CD14-positive monocyte (primary cell): ENCODE results near the gene EMID1. TPM values are rescaled to one million over a fixed set of nuclear protein-coding genes. Genes with fewer than 3 reads are reported as not detected.

ENCODE experiments used
- DNase-seq, 3 donors: peaks; one replicate each; pipeline ENCODE4 v3.0.0-alpha.2; 2011 to 2022
- H2AFZ ChIP-seq: 2 replicates; pipeline ENCODE4 v1.6.0; 2012; ENCODE audit warnings: mild to moderate bottlenecking, low read depth, low read length, inconsistent platforms; ENCODE audit not compliant: insufficient read depth, poor library complexity, severe bottlenecking
- H3K27ac ChIP-seq, 2 donors: 1 replicate in 1 of 2; 2 replicates in 1 of 2; pipeline ENCODE4 v1.5.1; 2012 to 2013; ENCODE audit warnings: low read length in 2 of 2, control low read depth in 1 of 2, inconsistent platforms in 1 of 2, low read depth in 1 of 2, mild to moderate bottlenecking in 1 of 2
- H3K27me3 ChIP-seq, 2 donors: one replicate each; pipeline versions ENCODE4 v1.6.0 to v1.6.1; 2011 to 2013; ENCODE audit warnings: low read length in 2 of 2; ENCODE audit not compliant: control insufficient read depth in 2 of 2, insufficient read depth in 2 of 2
- H3K36me3 ChIP-seq, 2 donors: replicated peaks in 1 of 2; 1 replicate in 1 of 2; 2 replicates in 1 of 2; pipeline versions ENCODE4 v1.5.1 to v1.6.1; 2012 to 2013; ENCODE audit warnings: low read length in 2 of 2, control low read depth in 1 of 2, inconsistent platforms in 1 of 2, mild to moderate bottlenecking in 1 of 2; ENCODE audit not compliant: insufficient read depth in 2 of 2, control insufficient read depth in 1 of 2
- H3K4me1 ChIP-seq, 2 donors: 1 replicate in 1 of 2; 2 replicates in 1 of 2; pipeline versions ENCODE4 v1.5.1 to v1.6.1; 2012 to 2013; ENCODE audit warnings: low read length in 2 of 2, control low read depth in 1 of 2, inconsistent platforms in 1 of 2, mild to moderate bottlenecking in 1 of 2, moderate library complexity in 1 of 2; ENCODE audit not compliant: insufficient read depth in 2 of 2, control insufficient read depth in 1 of 2
- H3K4me2 ChIP-seq: replicated peaks from 2 replicates; pipeline ENCODE3; 2012; ENCODE audit warnings: low read length, moderate library complexity, mild to moderate bottlenecking; ENCODE audit not compliant: poor library complexity, severe bottlenecking; ENCODE audit errors: extremely low read depth
- H3K4me3 ChIP-seq, 3 experiments: fragments of 200-600 bp in 1 of 3; sonication (generic) in 1 of 3; replicated peaks in 1 of 3; 1 replicate in 2 of 3; 2 replicates in 1 of 3; pipeline ENCODE4 v1.5.1; 2011 to 2013; ENCODE audit warnings: low read length in 3 of 3, mild to moderate bottlenecking in 3 of 3, control low read depth in 2 of 3, low read depth in 2 of 3, inconsistent platforms in 1 of 3, moderate library complexity in 1 of 3
- H3K79me2 ChIP-seq: 2 replicates; pipeline ENCODE4 v1.6.0; 2012; ENCODE audit warnings: mild to moderate bottlenecking, control low read depth, inconsistent platforms, low read length, moderate library complexity; ENCODE audit not compliant: insufficient read depth
- H3K9ac ChIP-seq: 2 replicates; pipeline ENCODE4 v1.6.0; 2017; ENCODE audit warnings: low read length, mild to moderate bottlenecking; ENCODE audit not compliant: insufficient read depth, poor library complexity, severe bottlenecking
- H3K9me3 ChIP-seq, 2 donors: replicated peaks in 1 of 2; 1 replicate in 1 of 2; 2 replicates in 1 of 2; pipeline versions ENCODE4 v1.5.1 to v1.6.1; 2012 to 2013; ENCODE audit warnings: low read length in 2 of 2, control low read depth in 1 of 2; ENCODE audit not compliant: control insufficient read depth in 1 of 2, insufficient read depth in 1 of 2
- H4K20me1 ChIP-seq: 2 replicates; pipeline ENCODE4 v1.6.0; 2012; ENCODE audit warnings: mild to moderate bottlenecking, low read length, control low read depth, moderate library complexity; ENCODE audit not compliant: insufficient read depth
- H3K27ac Mint-ChIP-seq, 7 donors: one replicate each; pipeline ENCODE4 v1.8.0; 2020; ENCODE audit warnings: mild to moderate bottlenecking in 7 of 7, mixed read lengths in 7 of 7, moderate library complexity in 6 of 7, inconsistent platforms in 2 of 7
- H3K27me3 Mint-ChIP-seq, 3 donors: one replicate each; pipeline ENCODE4 v1.8.0; 2021 to 2022; ENCODE audit warnings: low read depth in 3 of 3, mild to moderate bottlenecking in 3 of 3, mixed read lengths in 3 of 3, moderate library complexity in 3 of 3, inconsistent platforms in 1 of 3
- H3K36me3 Mint-ChIP-seq, 2 donors: one replicate each; pipeline ENCODE4 v1.8.0; 2020; ENCODE audit warnings: mixed read lengths in 2 of 2, inconsistent platforms in 1 of 2, mild to moderate bottlenecking in 1 of 2
- H3K4me1 Mint-ChIP-seq: one replicate; pipeline ENCODE4 v1.8.0; 2020; ENCODE audit warnings: mild to moderate bottlenecking, mixed read lengths
- H3K4me3 Mint-ChIP-seq, 2 donors: one replicate each; pipeline ENCODE4 v1.8.0; 2020; ENCODE audit warnings: mild to moderate bottlenecking in 2 of 2, mixed read lengths in 2 of 2, moderate library complexity in 1 of 2
- H3K9me3 Mint-ChIP-seq, 7 donors: one replicate each; pipeline ENCODE4 v1.8.0; 2020 to 2022; ENCODE audit warnings: mixed read lengths in 7 of 7, mild to moderate bottlenecking in 6 of 7, moderate library complexity in 6 of 7, inconsistent platforms in 2 of 7
- WGBS: methylation state at CpG from one replicate; pipeline ENCODE4 v1.1.5; 2013; ENCODE audit warnings: missing lambda C conversion rate; ENCODE audit not compliant: insufficient coverage; 5-methylcytosine and 5-hydroxymethylcytosine counted together
- intact Hi-C, 2 donors: fragments of 100-400 bp; cut with micrococcal nuclease; formaldehyde crosslinking; loops; one replicate each; pipeline versions ENCODE4 v1.15.0 to v1.15.1; 2023
- polyA plus RNA-seq, 3 donors: library from polyadenylated mRNA; depleted of rRNA in 1 of 3; unstranded in 2 of 3; stranded (reverse) in 1 of 3; fragments of 300-500 nt in 2 of 3; fragments of >200 nt in 1 of 3; fragmentation: Illumina TruSeq in 2 of 3; gene quantifications; 1 replicate in 2 of 3; 2 replicates in 1 of 3; pipeline ENCODE4 v1.2.3, GENCODE V29; 2012 to 2021
- small RNA-seq: library from RNA; depleted of rRNA; stranded (forward); fragments of <200 nt; gene quantifications from one replicate; pipeline ENCODE3, GENCODE V24; 2012; ENCODE audit warnings: low read depth; ENCODE audit not compliant: insufficient read length
- TF ChIP-seq, protein P1 (sequence below): fragments of 200-600 bp; IDR thresholded peaks from one replicate; pipeline ENCODE4 v1.8.0; 2022; ENCODE audit warnings: antibody characterized with exemption, mild to moderate bottlenecking

EMID1 gene
- polyA plus RNA-seq, 3 donors = not detected

DNA sequence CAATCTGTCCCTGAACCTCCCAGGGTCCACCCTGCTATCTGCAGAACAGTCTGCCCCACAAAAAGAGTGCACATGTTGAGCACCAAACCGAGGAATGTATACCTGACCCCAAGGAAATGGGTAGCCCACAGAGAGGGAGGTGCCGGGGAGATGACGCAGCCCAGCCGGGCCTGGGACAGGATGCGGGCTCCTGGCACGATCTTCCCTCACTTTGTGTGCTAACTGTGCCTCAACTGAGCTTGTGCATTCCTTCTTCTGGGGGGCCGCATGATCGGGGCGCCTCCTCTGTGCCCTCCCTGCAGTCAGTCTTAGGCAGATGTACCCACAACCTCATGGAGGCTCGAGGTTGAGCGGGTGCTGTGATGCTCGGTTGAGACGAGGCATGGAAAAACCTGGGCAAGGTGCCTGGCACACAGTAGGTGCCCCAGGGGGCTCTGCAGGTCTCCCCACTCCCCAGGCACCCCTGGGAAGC, 103.1 kb downstream of the EMID1 start:
- DNase-seq = no peak
- Histone ChIP-seq H4K20me1 (no peaks in the 10 kb centered on the region), H3K27me3 (peaks cover 5 to 50% of the 10 kb centered on the region in 2 donors), H3K79me2 (no peaks in the 10 kb centered on the region), H3K9me3 (peaks cover 4 to 11% of the 10 kb centered on the region in 2 donors), H3K4me1 (peaks cover 49 to 86% of the 10 kb centered on the region in 2 donors), H3K36me3 (no peaks in the 10 kb centered on the region), H2AFZ (no peak overlapping the region), H3K27ac (no peak overlapping the region), H3K4me3 (peak overlapping the region in 1 of 3 experiments; percentile 0), H3K4me2 (peak overlapping the region; percentile 27), H3K9ac (no peak overlapping the region)
- WGBS = 59% methylated on average over 13 of the region's 13 CpGs
- Mint-ChIP-seq H3K27ac (peak overlapping the region in 3 of 7 donors; percentile 78 to 90 (median 78)), H3K4me3 (peak overlapping the region in 1 of 2 donors; percentile 46), H3K36me3 (peaks cover 9 to 17% of the 10 kb centered on the region in 2 donors), H3K9me3 (peaks cover 4 to 16% (median 12%) of the 10 kb centered on the region in 7 donors), H3K4me1 (peaks cover 58% of the 10 kb centered on the region), H3K27me3 (peaks cover 33 to 62% (median 45%) of the 10 kb centered on the region in 3 donors)
- TF ChIP-seq, protein P1, sequence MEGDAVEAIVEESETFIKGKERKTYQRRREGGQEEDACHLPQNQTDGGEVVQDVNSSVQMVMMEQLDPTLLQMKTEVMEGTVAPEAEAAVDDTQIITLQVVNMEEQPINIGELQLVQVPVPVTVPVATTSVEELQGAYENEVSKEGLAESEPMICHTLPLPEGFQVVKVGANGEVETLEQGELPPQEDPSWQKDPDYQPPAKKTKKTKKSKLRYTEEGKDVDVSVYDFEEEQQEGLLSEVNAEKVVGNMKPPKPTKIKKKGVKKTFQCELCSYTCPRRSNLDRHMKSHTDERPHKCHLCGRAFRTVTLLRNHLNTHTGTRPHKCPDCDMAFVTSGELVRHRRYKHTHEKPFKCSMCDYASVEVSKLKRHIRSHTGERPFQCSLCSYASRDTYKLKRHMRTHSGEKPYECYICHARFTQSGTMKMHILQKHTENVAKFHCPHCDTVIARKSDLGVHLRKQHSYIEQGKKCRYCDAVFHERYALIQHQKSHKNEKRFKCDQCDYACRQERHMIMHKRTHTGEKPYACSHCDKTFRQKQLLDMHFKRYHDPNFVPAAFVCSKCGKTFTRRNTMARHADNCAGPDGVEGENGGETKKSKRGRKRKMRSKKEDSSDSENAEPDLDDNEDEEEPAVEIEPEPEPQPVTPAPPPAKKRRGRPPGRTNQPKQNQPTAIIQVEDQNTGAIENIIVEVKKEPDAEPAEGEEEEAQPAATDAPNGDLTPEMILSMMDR = no peak
- intact Hi-C loops = loop anchor here in 1 of 2 donors (5.0 kb wide), 1 partner anchor 37 kb away; no protein-coding TSS in a partner anchor

Small RNA genes within 50 kb of the gene (small RNA-seq; reads per million reads assigned to genes)
- gene RNU6-1219P = not detected

Other genes with a start within 250 kb of the EMID1 start
- not detected for gene C22orf31, start 144.1 kb upstream of the EMID1 start, polyA plus RNA-seq
- gene KREMEN1, start 132.9 kb upstream of the EMID1 start, polyA plus RNA-seq = 1 to 10 TPM in 1 of 3 donors, under 1 TPM in 2; 0.47 to 1.6 (median 0.69) TPM
- 10 to 100 TPM in 1 of 3 donors, 1 to 10 TPM in 2; 4.0 to 11.1 (median 4.8) TPM for gene RHBDD3, start 62.1 kb downstream of the EMID1 start, polyA plus RNA-seq
- gene EWSR1, start 62.4 kb downstream of the EMID1 start, polyA plus RNA-seq = 100 to 1,000 TPM in 2 of 3 donors, 10 to 100 TPM in 1; 81.2 to 280 (median 136) TPM
- 10 to 100 TPM; 14.9 to 20.0 (median 15.7) TPM for gene GAS2L1, start 100.8 kb downstream of the EMID1 start, polyA plus RNA-seq
- 1 to 10 TPM in 1 of 3 donors, under 1 TPM in 2; 0.35 to 2.1 (median 0.50) TPM for gene RASL10A, start 109.8 kb downstream of the EMID1 start, polyA plus RNA-seq
- gene AP1B1, start 182.7 kb downstream of the EMID1 start, polyA plus RNA-seq = 100 to 1,000 TPM in 1 of 3 donors, 10 to 100 TPM in 2; 29.0 to 102 (median 40.3) TPM
- gene RFPL1, start 232.7 kb downstream of the EMID1 start, polyA plus RNA-seq = under 1 TPM in 1 of 3 donors, not detected in 2; 0.20 TPM